Epithelial cell of umbilical artery (primary cell): Measurements from ENCODE around the gene SP5. TPM values are rescaled to one million over a fixed set of nuclear protein-coding genes. Genes with fewer than 3 reads are reported as not detected.

Source experiments
- total RNA-seq: library from RNA; depleted of rRNA; stranded (reverse); fragments of >200 nt; gene quantifications from 2 replicates; pipeline ENCODE4 v1.2.3, GENCODE V29; 2014

The SP5 gene
- not detected in 2 replicates for total RNA-seq

DNA sequence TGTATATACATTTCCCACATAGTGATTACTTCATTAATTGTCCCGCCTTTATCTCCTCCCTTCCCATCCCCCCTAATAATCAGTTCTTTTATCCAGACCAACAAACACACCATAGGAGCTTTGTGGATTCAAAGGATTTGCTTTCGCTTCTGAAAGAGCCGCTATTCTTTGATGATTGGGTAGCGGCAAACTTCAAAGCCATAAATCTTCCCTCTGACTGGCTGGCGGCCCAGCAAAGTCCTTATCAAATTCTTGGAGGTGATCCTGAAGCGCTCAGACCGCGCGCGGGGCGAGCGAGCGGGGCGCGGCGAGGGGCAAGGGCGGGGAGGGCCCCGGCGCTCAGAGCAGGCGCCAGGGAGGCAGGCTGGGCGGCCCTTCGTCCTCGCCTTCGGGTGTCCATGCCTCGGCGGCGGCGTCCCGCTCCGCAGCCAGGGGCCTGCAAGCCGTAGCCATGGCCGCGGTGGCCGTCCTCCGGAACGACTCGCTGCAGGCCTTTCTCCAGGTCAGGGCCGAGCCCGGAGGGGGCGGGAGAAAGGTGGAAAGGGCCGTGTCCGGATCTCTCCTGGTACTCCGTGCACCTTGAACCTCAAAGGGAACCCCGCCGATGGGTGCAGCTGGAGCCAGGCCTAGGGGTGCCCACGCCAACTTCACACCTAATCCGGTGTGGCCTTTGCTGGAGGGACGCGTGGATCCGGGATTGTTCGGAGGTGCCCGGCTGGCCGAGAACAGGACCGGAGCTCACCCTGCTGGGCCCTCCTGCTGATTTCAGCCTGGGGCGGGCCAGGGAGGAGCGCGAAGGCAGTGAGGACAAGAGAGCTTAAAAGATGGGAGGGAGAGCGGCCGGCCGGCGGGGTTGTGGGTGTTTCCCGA lies at the start of gene SP5:
SP5 (plus strand) TSS at position 276 of the 870 bp plus-strand sequence; CDS start at position 452, 176 bp downstream.

Other genes starting within 250 kb of the SP5 start
- not detected in 2 replicates for gene ERICH2, start 55.0 kb downstream of the SP5 start, total RNA-seq
- gene GAD1, start 101.5 kb downstream of the SP5 start, total RNA-seq: 0.97 TPM in 1 of 2 replicates, not detected in the other
- 37.0 and 38.5 TPM in 2 replicates for gene GORASP2, start 213.9 kb downstream of the SP5 start, total RNA-seq